Parathyroid adenoma (tissue), 2 donors: ENCODE results near the gene DICER1.

Experiments used
- H2AFZ ChIP-seq: fragments of 300-600 bp; sonication (generic); one replicate; pipeline ENCODE4 v1.7.0; 2017; ENCODE audit warnings: antibody characterized with exemption, mild to moderate bottlenecking
- H3K27ac ChIP-seq: fragments of 300-600 bp; sonication (generic); one replicate; pipeline ENCODE4 v1.7.0; 2017
- H3K27me3 ChIP-seq: fragments of 300-600 bp; sonication (generic); one replicate; pipeline ENCODE4 v1.7.0; 2017; ENCODE audit warnings: low read length; ENCODE audit not compliant: control insufficient read depth, insufficient read depth
- H3K36me3 ChIP-seq: fragments of 300-600 bp; sonication (generic); one replicate; pipeline ENCODE4 v1.7.0; 2017; ENCODE audit warnings: low read length; ENCODE audit not compliant: control insufficient read depth, insufficient read depth
- H3K4me1 ChIP-seq: fragments of 300-600 bp; sonication (generic); one replicate; pipeline ENCODE4 v1.7.0; 2017; ENCODE audit warnings: control low read depth
- H3K4me2 ChIP-seq: fragments of 300-600 bp; sonication (generic); one replicate; pipeline ENCODE4 v1.7.0; 2017; ENCODE audit warnings: low read length
- H3K4me3 ChIP-seq: fragments of 300-600 bp; sonication (generic); one replicate; pipeline ENCODE4 v1.7.0; 2017; ENCODE audit warnings: low read depth, low read length
- H3K79me2 ChIP-seq: fragments of 300-600 bp; sonication (generic); one replicate; pipeline ENCODE4 v1.7.0; 2017; ENCODE audit warnings: control low read depth
- H3K9ac ChIP-seq: fragments of 300-600 bp; sonication (generic); one replicate; pipeline ENCODE4 v1.7.0; 2017; ENCODE audit warnings: mild to moderate bottlenecking
- H3K9me3 ChIP-seq: fragments of 300-600 bp; sonication (generic); one replicate; pipeline ENCODE4 v1.7.0; 2017; ENCODE audit warnings: low read length; ENCODE audit not compliant: control insufficient read depth
- TF ChIP-seq, protein P1 (sequence below): fragments of 300-600 bp; sonication (generic); IDR thresholded peaks from one replicate; pipeline ENCODE4 v1.7.0; 2017; ENCODE audit warnings: antibody characterized with exemption, mild to moderate bottlenecking
- donor health status: primary hyperparathyroidism.

Gene DICER1

GRCh38 chr14:95040708-95041476 lies 116.4 kb downstream of the DICER1 start:
- Histone ChIP-seq H2AFZ (no peak overlapping the region), H3K27ac (no peak overlapping the region)
- TF ChIP-seq, protein P1, sequence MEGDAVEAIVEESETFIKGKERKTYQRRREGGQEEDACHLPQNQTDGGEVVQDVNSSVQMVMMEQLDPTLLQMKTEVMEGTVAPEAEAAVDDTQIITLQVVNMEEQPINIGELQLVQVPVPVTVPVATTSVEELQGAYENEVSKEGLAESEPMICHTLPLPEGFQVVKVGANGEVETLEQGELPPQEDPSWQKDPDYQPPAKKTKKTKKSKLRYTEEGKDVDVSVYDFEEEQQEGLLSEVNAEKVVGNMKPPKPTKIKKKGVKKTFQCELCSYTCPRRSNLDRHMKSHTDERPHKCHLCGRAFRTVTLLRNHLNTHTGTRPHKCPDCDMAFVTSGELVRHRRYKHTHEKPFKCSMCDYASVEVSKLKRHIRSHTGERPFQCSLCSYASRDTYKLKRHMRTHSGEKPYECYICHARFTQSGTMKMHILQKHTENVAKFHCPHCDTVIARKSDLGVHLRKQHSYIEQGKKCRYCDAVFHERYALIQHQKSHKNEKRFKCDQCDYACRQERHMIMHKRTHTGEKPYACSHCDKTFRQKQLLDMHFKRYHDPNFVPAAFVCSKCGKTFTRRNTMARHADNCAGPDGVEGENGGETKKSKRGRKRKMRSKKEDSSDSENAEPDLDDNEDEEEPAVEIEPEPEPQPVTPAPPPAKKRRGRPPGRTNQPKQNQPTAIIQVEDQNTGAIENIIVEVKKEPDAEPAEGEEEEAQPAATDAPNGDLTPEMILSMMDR = no peak

GRCh38 chr14:95039993-95040348 lies 117.4 kb downstream of the DICER1 start:
- no peak overlapping the region for H2AFZ ChIP-seq
- no peaks in the 10 kb centered on the region for H3K36me3 ChIP-seq
- TF ChIP-seq, protein P1 = no peak
- H3K79me2 ChIP-seq = no peaks in the 10 kb centered on the region
- H3K9me3 ChIP-seq = no peaks in the 10 kb centered on the region
- no peak overlapping the region for H3K27ac ChIP-seq
- H3K4me3 ChIP-seq = no peak overlapping the region
- H3K4me1 ChIP-seq = no peaks in the 10 kb centered on the region
- no peak overlapping the region for H3K9ac ChIP-seq
- H3K4me2 ChIP-seq = no peak overlapping the region
- H3K27me3 ChIP-seq = no peaks in the 10 kb centered on the region

More at GRCh38 chr14:95040708-95041476, 116.4 kb downstream of the DICER1 start:
- H3K79me2 ChIP-seq = no peaks in the 10 kb centered on the region
- H3K9ac ChIP-seq = no peak overlapping the region
- no peak overlapping the region for H3K4me3 ChIP-seq
- H3K27me3 ChIP-seq = no peaks in the 10 kb centered on the region
- H3K4me1 ChIP-seq = no peaks in the 10 kb centered on the region
- H3K9me3 ChIP-seq = no peaks in the 10 kb centered on the region
- H3K4me2 ChIP-seq = no peak overlapping the region
- no peaks in the 10 kb centered on the region for H3K36me3 ChIP-seq

DNA sequence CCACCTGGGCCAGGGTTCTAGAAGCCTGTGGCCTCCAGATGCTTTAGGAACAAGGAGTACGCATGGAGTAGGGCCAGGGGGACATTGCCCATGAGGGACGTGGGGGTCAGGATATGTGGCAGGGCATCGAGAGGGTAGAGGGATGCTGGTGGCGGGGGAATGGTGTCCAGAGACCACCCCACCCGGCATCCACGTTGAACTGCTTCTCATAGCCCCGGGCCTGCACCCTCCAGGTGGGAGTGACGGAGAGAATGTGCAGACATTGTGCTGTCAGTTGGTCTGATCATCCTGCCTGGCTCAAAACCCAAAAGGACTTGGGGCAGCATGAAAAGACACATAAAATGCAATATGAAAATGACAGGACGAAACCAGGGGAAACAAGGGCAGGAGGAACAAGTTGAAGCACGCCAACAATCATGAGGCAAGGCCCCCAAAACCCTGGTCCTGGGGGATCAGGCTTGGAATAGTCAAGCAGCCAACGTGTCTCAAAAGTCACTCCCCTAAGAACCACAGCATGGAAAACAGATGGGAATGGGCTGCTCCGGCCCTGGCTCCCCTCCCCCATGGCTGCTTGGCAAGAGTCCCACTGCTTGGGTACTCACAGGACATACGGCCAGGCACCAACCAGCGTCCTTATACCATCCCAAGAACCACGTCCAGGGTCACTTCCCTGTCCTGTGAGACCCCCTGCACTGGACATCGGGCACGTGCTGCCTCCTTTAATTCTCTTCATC lies 117.9 kb downstream of the DICER1 start:
- H3K4me1 ChIP-seq = no peaks in the 10 kb centered on the region
- H3K27ac ChIP-seq = no peak overlapping the region
- H3K4me3 ChIP-seq = no peak overlapping the region
- TF ChIP-seq, protein P1 = no peak
- H3K79me2 ChIP-seq = no peaks in the 10 kb centered on the region
- no peaks in the 10 kb centered on the region for H3K9me3 ChIP-seq
- H3K4me2 ChIP-seq = no peak overlapping the region
- H3K9ac ChIP-seq = no peak overlapping the region
- H3K36me3 ChIP-seq = no peaks in the 10 kb centered on the region
- H3K27me3 ChIP-seq = no peaks in the 10 kb centered on the region
- H2AFZ ChIP-seq = no peak overlapping the region

- H3K9ac ChIP-seq = no peak overlapping the region
- no peak overlapping the region for H3K4me3 ChIP-seq
- H3K4me1 ChIP-seq = no peaks in the 10 kb centered on the region
- H3K27me3 ChIP-seq = no peaks in the 10 kb centered on the region
- H3K27ac ChIP-seq = no peak overlapping the region
- H2AFZ ChIP-seq = no peak overlapping the region
- no peaks in the 10 kb centered on the region for H3K79me2 ChIP-seq
- no peaks in the 10 kb centered on the region for H3K36me3 ChIP-seq
- TF ChIP-seq, protein P1 = no peak
- H3K9me3 ChIP-seq = no peaks in the 10 kb centered on the region
- H3K4me2 ChIP-seq = no peak overlapping the region
Observed at GRCh38 chr14:95038521-95039250, 118.6 kb downstream of the DICER1 start.
